Measurements from ENCODE around the gene SLC37A2.
"Not testable (repeated sequence)": the region's sequence is repeated elsewhere in the genome, so short reads cannot be mapped to it uniquely, and the experiment has no call there.

SLC37A2 gene

GRCh38 chr11:125088576-125089455, 25.7 kb downstream of the SLC37A2 start:
- H3K4me1 ChIP-seq (ENCODE audit: insufficient read depth, poor library complexity, severe bottlenecking) = peaks cover 10% of the 10 kb centered on the region
- H3K27ac ChIP-seq (ENCODE audit: poor library complexity, severe bottlenecking) = peak overlapping the region; percentile 16
- H3K36me3 ChIP-seq (ENCODE audit: low read depth) = peaks cover 30% of the 10 kb centered on the region
- DNase-seq (ENCODE audit: low spot score) = no peak
- no peak overlapping the region for H3K4me3 ChIP-seq (ENCODE audit: severe bottlenecking)
- TF ChIP-seq CTCF (IDR thresholded peaks at IDR 0.05; ENCODE audit: poor library complexity, severe bottlenecking) = no peak
- no peaks in the 10 kb centered on the region for H3K27me3 ChIP-seq (ENCODE audit: insufficient read depth, poor library complexity, severe bottlenecking)
- no peaks in the 10 kb centered on the region for H3K9me3 ChIP-seq (ENCODE audit: severe bottlenecking)
- ATAC-seq (ENCODE audit: low read depth) = no peak

- H3K36me3 ChIP-seq (ENCODE audit: low read depth) = peaks cover 25% of the 10 kb centered on the region
- H3K4me1 ChIP-seq (ENCODE audit: insufficient read depth, poor library complexity, severe bottlenecking); ATAC-seq (ENCODE audit: low read depth); H3K27ac ChIP-seq (ENCODE audit: poor library complexity, severe bottlenecking); DNase-seq (ENCODE audit: low spot score); H3K9me3 ChIP-seq (ENCODE audit: severe bottlenecking); H3K27me3 ChIP-seq (ENCODE audit: insufficient read depth, poor library complexity, severe bottlenecking); H3K4me3 ChIP-seq (ENCODE audit: severe bottlenecking): not testable (repeated sequence)
These were observed 26.4 kb downstream of the SLC37A2 start for GRCh38 chr11:125089481-125089880.

GRCh38 chr11:125090151-125090550, 27.0 kb downstream of the SLC37A2 start:
- not testable (repeated sequence) for H3K4me1 ChIP-seq (ENCODE audit: insufficient read depth, poor library complexity, severe bottlenecking); DNase-seq (ENCODE audit: low spot score); ATAC-seq (ENCODE audit: low read depth); H3K27ac ChIP-seq (ENCODE audit: poor library complexity, severe bottlenecking); H3K9me3 ChIP-seq (ENCODE audit: severe bottlenecking); H3K27me3 ChIP-seq (ENCODE audit: insufficient read depth, poor library complexity, severe bottlenecking); H3K4me3 ChIP-seq (ENCODE audit: severe bottlenecking)
- H3K36me3 ChIP-seq (ENCODE audit: low read depth) = peaks cover 21% of the 10 kb centered on the region

GRCh38 chr11:125090816-125091215, 27.7 kb downstream of the SLC37A2 start:
- H3K4me3 ChIP-seq (ENCODE audit: severe bottlenecking) = no peak overlapping the region
- H3K9me3 ChIP-seq (ENCODE audit: severe bottlenecking) = no peaks in the 10 kb centered on the region
- peaks cover 8% of the 10 kb centered on the region for H3K4me1 ChIP-seq (ENCODE audit: insufficient read depth, poor library complexity, severe bottlenecking)
- no peak for TF ChIP-seq CTCF (IDR thresholded peaks at IDR 0.05; ENCODE audit: poor library complexity, severe bottlenecking)
- H3K36me3 ChIP-seq (ENCODE audit: low read depth) = peaks cover 18% of the 10 kb centered on the region
- H3K27ac ChIP-seq (ENCODE audit: poor library complexity, severe bottlenecking) = peak overlapping the region; percentile 39
- H3K27me3 ChIP-seq (ENCODE audit: insufficient read depth, poor library complexity, severe bottlenecking) = no peaks in the 10 kb centered on the region
- ATAC-seq (ENCODE audit: low read depth) = no peak; the same call in 2 of the 3 replicates
- no peak for DNase-seq (ENCODE audit: low spot score)

- no peak overlapping the region for H3K4me3 ChIP-seq (ENCODE audit: severe bottlenecking)
- no peaks in the 10 kb centered on the region for H3K27me3 ChIP-seq (ENCODE audit: insufficient read depth, poor library complexity, severe bottlenecking)
- peaks cover 8% of the 10 kb centered on the region for H3K4me1 ChIP-seq (ENCODE audit: insufficient read depth, poor library complexity, severe bottlenecking)
- peaks cover 18% of the 10 kb centered on the region for H3K36me3 ChIP-seq (ENCODE audit: low read depth)
- no peaks in the 10 kb centered on the region for H3K9me3 ChIP-seq (ENCODE audit: severe bottlenecking)
- H3K27ac ChIP-seq (ENCODE audit: poor library complexity, severe bottlenecking) = peak overlapping the region; percentile 39
- ATAC-seq (ENCODE audit: low read depth) = peak; percentile 64
- no peak for DNase-seq (ENCODE audit: low spot score)
- peak; percentile 62 for TF ChIP-seq CTCF (IDR thresholded peaks at IDR 0.05; ENCODE audit: poor library complexity, severe bottlenecking)
These were observed 28.3 kb downstream of the SLC37A2 start for GRCh38 chr11:125091247-125091876.

Data from RWPE2 (cell line).